Measurements from ENCODE around the gene ATXN3L. TPM values are rescaled to one million over a fixed set of nuclear protein-coding genes. Genes with fewer than 3 reads are reported as not detected.
"Not testable (repeated sequence)": the region's sequence is repeated elsewhere in the genome, so short reads cannot be mapped to it uniquely, and the experiment has no call there.

Gene ATXN3L
- total RNA-seq, 1 donor from 2014 or later = not detected

GRCh38 chrX:13307041-13307440, 12.8 kb downstream of the ATXN3L start:
- DNase-seq (ENCODE audit: low spot score) = no peak

- DNase-seq (ENCODE audit: low spot score) = no peak
Measured at GRCh38 chrX:13305108-13305507, 14.7 kb downstream of the ATXN3L start.

GRCh38 chrX:13304052-13304451, 15.8 kb downstream of the ATXN3L start:
- no peak for DNase-seq (ENCODE audit: low spot score)

- DNase-seq (ENCODE audit: low spot score) = not testable (repeated sequence)
Measured at GRCh38 chrX:13303248-13303647, 16.6 kb downstream of the ATXN3L start.

GRCh38 chrX:13298836-13299235, 21.0 kb downstream of the ATXN3L start:
- no peak for DNase-seq (ENCODE audit: low spot score)

- DNase-seq (ENCODE audit: low spot score) = no peak
Measured at GRCh38 chrX:13295841-13296240, 24.0 kb downstream of the ATXN3L start.

- DNase-seq (ENCODE audit: low spot score) = no peak
Measured at GRCh38 chrX:13293700-13294099, 26.2 kb downstream of the ATXN3L start.

- no peak for DNase-seq (ENCODE audit: low spot score)
Measured at GRCh38 chrX:13290891-13291614, 28.8 kb downstream of the ATXN3L start.

- no peak for DNase-seq (ENCODE audit: low spot score)
Measured at GRCh38 chrX:13288671-13289070, 31.2 kb downstream of the ATXN3L start.

- DNase-seq (ENCODE audit: low spot score) = no peak
Measured at GRCh38 chrX:13287816-13288215, 32.0 kb downstream of the ATXN3L start.

GRCh38 chrX:13285693-13286092, 34.2 kb downstream of the ATXN3L start:
- no peak for DNase-seq (ENCODE audit: low spot score)

GRCh38 chrX:13285229-13285628, 34.6 kb downstream of the ATXN3L start:
- no peak for DNase-seq (ENCODE audit: low spot score)

- DNase-seq (ENCODE audit: low spot score) = no peak
Measured at GRCh38 chrX:13284570-13284969, 35.3 kb downstream of the ATXN3L start.

- DNase-seq (ENCODE audit: low spot score) = no peak
Measured at GRCh38 chrX:13283950-13284546, 35.8 kb downstream of the ATXN3L start.

- DNase-seq (ENCODE audit: low spot score) = no peak
Measured at GRCh38 chrX:13283512-13283911, 36.3 kb downstream of the ATXN3L start.

- no peak for DNase-seq (ENCODE audit: low spot score)
Measured at GRCh38 chrX:13281289-13281688, 38.6 kb downstream of the ATXN3L start.

GRCh38 chrX:13279279-13280018, 40.4 kb downstream of the ATXN3L start:
- no peak for DNase-seq (ENCODE audit: low spot score)

- DNase-seq (ENCODE audit: low spot score) = no peak
Measured at GRCh38 chrX:13277539-13277938, 42.3 kb downstream of the ATXN3L start.

- no peak for DNase-seq (ENCODE audit: low spot score)
Measured at GRCh38 chrX:13276991-13277390, 42.9 kb downstream of the ATXN3L start.

GRCh38 chrX:13275031-13275430, 44.8 kb downstream of the ATXN3L start:
- no peak for DNase-seq (ENCODE audit: low spot score)

GRCh38 chrX:13272426-13272825, 47.4 kb downstream of the ATXN3L start:
- DNase-seq (ENCODE audit: low spot score) = no peak

- no peak for DNase-seq (ENCODE audit: low spot score)
Measured at GRCh38 chrX:13271511-13271910, 48.3 kb downstream of the ATXN3L start.
